HCT116 (cell line): ENCODE data around the gene TCP11.

Source experiments
- ATF3 ChIP-seq: IDR thresholded peaks from 2 replicates; pipeline ENCODE4 v1.6.1; 2012
- CEBPB ChIP-seq: IDR thresholded peaks from 2 replicates; pipeline ENCODE4 v1.6.1; 2012; ENCODE audit warnings: low read depth
- CTCF ChIP-seq, 3 experiments: fragments of 200-600 bp in 1 of 3; sonication (generic) in 1 of 3; IDR thresholded peaks in 2 of 3; conservative IDR thresholded peaks in 1 of 3; 2 replicates each; pipeline ENCODE4 v1.5.1; 2012 to 2017; ENCODE audit warnings: low read depth in 2 of 3, low read length in 2 of 3, antibody characterized with exemption in 1 of 3, borderline replicate concordance in 1 of 3, control low read depth in 1 of 3, mild to moderate bottlenecking in 1 of 3, mixed read lengths in 1 of 3, mixed run types in 1 of 3, moderate library complexity in 1 of 3; ENCODE audit not compliant: insufficient read depth in 1 of 3
- EZH2 ChIP-seq: fragments of 200-600 bp; sonication (generic); IDR thresholded peaks from 2 replicates; pipeline ENCODE4 v1.6.1; 2017; ENCODE audit warnings: antibody characterized with exemption, mixed run types
- JUND ChIP-seq: IDR thresholded peaks from 2 replicates; pipeline ENCODE4 v1.6.1; 2012
- POLR2A ChIP-seq: IDR thresholded peaks from 2 replicates; pipeline ENCODE4 v1.7.0; 2011; ENCODE audit warnings: borderline replicate concordance; ENCODE audit not compliant: insufficient read depth, insufficient read length; ENCODE audit errors: extremely low read depth
- POLR2AphosphoS5 ChIP-seq: IDR thresholded peaks from 2 replicates; pipeline ENCODE4 v1.6.1; 2011; ENCODE audit warnings: mild to moderate bottlenecking, low read depth, low read length, moderate library complexity
- REST ChIP-seq: IDR thresholded peaks from 2 replicates; pipeline ENCODE4 v1.6.1; 2012; ENCODE audit warnings: low read depth
- SP1 ChIP-seq: IDR thresholded peaks from 2 replicates; pipeline ENCODE4 v1.6.1; 2012; ENCODE audit warnings: low read depth
- TCF7L2 ChIP-seq: IDR thresholded peaks from 2 replicates; pipeline ENCODE4 v1.7.0; 2011; ENCODE audit warnings: borderline replicate concordance, inconsistent platforms; ENCODE audit not compliant: insufficient read depth, insufficient read length; ENCODE audit errors: extremely low read depth
- TF ChIP-seq, protein P1 (sequence below): IDR thresholded peaks from 2 replicates; pipeline ENCODE4 v1.6.1; 2012

GRCh38 chr6:35081426-35081851 is 59.7 kb downstream of the TCP11 start:
- no peak for TF ChIP-seq CTCF (IDR thresholded peaks at IDR 0.05 in 2 of 3, conservative IDR thresholded peaks at IDR 0.05 in 1 of 3; ENCODE audit: borderline replicate concordance in 1 of 3, insufficient read depth in 1 of 3, low read depth in 2 of 3, low read length in 2 of 3)
- TF ChIP-seq CEBPB, result no peak
- TF ChIP-seq POLR2AphosphoS5, result no peak
- TF ChIP-seq EZH2, result no peak
- no peak for TF ChIP-seq TCF7L2
- TF ChIP-seq ATF3, result no peak
- no peak for TF ChIP-seq POLR2A
- no peak for TF ChIP-seq REST
- no peak for TF ChIP-seq JUND
- no peak for TF ChIP-seq SP1
- TF ChIP-seq, protein P1, sequence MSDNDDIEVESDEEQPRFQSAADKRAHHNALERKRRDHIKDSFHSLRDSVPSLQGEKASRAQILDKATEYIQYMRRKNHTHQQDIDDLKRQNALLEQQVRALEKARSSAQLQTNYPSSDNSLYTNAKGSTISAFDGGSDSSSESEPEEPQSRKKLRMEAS, result no peak
